Astrocyte (in vitro differentiated cells and primary cell): ENCODE results near the gene TRIP12.

Source experiments
- EZH2 ChIP-seq: IDR thresholded peaks from 2 replicates; pipeline ENCODE4 v1.6.1; 2012; ENCODE audit warnings: mild to moderate bottlenecking, low read length, inconsistent platforms; ENCODE audit not compliant: insufficient read depth
- TF ChIP-seq, protein P1 (sequence below): IDR thresholded peaks from 2 replicates; pipeline ENCODE4 v1.5.1; 2011; ENCODE audit warnings: low read depth, mild to moderate bottlenecking, inconsistent platforms, low read length, moderate library complexity; ENCODE audit not compliant: insufficient read depth

DNA sequence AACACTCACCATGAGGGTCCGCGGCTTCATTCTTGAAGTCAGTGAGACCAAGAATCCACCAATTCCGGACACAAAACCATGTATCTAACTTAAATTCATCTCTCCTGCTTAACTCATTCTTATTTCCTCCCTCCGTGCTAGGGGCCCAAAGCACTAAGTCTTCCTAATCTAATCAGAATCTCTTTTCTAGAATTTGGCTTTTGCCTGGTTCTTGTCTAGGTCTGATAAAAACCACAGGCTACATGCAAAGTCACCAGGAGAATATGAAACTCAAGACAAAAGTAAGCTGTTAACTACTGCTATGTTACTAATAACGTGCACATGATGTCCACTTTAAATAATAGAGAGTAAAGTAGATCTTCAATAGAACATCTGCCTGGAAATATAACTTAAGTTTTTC lies 69.9 kb downstream of the TRIP12 start:
- TF ChIP-seq, protein P1, sequence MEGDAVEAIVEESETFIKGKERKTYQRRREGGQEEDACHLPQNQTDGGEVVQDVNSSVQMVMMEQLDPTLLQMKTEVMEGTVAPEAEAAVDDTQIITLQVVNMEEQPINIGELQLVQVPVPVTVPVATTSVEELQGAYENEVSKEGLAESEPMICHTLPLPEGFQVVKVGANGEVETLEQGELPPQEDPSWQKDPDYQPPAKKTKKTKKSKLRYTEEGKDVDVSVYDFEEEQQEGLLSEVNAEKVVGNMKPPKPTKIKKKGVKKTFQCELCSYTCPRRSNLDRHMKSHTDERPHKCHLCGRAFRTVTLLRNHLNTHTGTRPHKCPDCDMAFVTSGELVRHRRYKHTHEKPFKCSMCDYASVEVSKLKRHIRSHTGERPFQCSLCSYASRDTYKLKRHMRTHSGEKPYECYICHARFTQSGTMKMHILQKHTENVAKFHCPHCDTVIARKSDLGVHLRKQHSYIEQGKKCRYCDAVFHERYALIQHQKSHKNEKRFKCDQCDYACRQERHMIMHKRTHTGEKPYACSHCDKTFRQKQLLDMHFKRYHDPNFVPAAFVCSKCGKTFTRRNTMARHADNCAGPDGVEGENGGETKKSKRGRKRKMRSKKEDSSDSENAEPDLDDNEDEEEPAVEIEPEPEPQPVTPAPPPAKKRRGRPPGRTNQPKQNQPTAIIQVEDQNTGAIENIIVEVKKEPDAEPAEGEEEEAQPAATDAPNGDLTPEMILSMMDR, result no peak
- no peak for TF ChIP-seq EZH2
